Stimulated activated CD8-positive, alpha-beta memory T cell treated with anti-CD3 and anti-CD28 coated beads, Interleukin-15, amount 100 ng/mL, for 4 hours (primary cell): ENCODE results near the gene MUC20.
"Not testable (repeated sequence)": the region's sequence is repeated elsewhere in the genome, so short reads cannot be mapped to it uniquely, and the experiment has no call there.

Experiments
- DNase-seq, 2 donors: peaks; one replicate each; pipeline ENCODE4 v3.0.0-alpha.2; 2020; ENCODE audit warnings: low read depth in 2 of 2

Gene MUC20

GRCh38 chr3:195770841-195771645 lies 50.3 kb downstream of the MUC20 start:
- DNase-seq, result not testable (repeated sequence)

GRCh38 chr3:195771646-195772300 lies 51.0 kb downstream of the MUC20 start:
- no peak for DNase-seq

GRCh38 chr3:195773956-195774537 lies 53.3 kb downstream of the MUC20 start:
- no peak for DNase-seq

DNA sequence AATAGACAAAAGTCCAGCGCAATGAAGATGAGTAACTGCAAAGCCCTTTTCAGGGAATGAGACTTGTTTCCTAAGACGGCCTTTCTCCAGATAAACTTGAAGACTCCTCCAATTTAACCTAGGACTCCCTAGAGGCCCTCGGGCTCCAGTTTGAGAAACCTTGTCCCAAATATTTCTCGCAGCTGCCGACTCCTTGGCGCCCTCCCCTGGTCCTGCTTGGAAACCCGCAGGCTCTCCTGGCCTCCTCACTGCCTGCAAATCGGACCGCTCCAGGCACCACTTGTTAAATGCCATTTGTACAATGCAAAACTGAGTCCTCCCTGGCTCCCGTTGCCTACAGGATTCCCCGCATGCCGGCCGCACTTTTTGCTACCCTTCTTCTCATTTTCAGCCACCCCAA lies 54.1 kb downstream of the MUC20 start:
- DNase-seq, result no peak

GRCh38 chr3:195777975-195778374 lies 57.2 kb downstream of the MUC20 start:
- no peak for DNase-seq

GRCh38 chr3:195781236-195781635 lies 60.5 kb downstream of the MUC20 start:
- not testable (repeated sequence) for DNase-seq
